Measurements from ENCODE around the gene IFT52. TPM values are rescaled to one million over a fixed set of nuclear protein-coding genes. Genes with fewer than 3 reads are reported as not detected.
A peak's percentile ranks its signal among the peaks of the same experiment; 100 is the strongest.
"Not testable (repeated sequence)": the region's sequence is repeated elsewhere in the genome, so short reads cannot be mapped to it uniquely, and the experiment has no call there.

Gene IFT52
- total RNA-seq, 1 experiment from 2014 or later, result 46.4 TPM

- Histone ChIP-seq H3K27ac (no peak overlapping the region), H3K4me3 (no peak overlapping the region), H2AFZ (no peak overlapping the region), H3K9me3 (ENCODE audit: insufficient read depth, low read depth) (no peaks in the 10 kb centered on the region), H3F3A (ENCODE audit: insufficient read depth, low read depth) (peaks cover 3% of the 10 kb centered on the region; the same call in 1 of the 2 replicates), H3K9me2 (ENCODE audit: insufficient read depth) (no peaks in the 10 kb centered on the region), H3K36me3 (ENCODE audit: low read depth) (no peaks in the 10 kb centered on the region), H3K79me2 (ENCODE audit: low read depth) (no peaks in the 10 kb centered on the region), H3K4me2 (0 out of 2 replicates have a peak overlapping the region, but pooled peaks have one; percentile 5), H4K20me1 (ENCODE audit: insufficient read depth) (no peaks in the 10 kb centered on the region), H3K4me1 (replicated peaks; ENCODE audit: insufficient read depth) (peaks cover 27% of the 10 kb centered on the region), H3K27me3 (ENCODE audit: insufficient read depth, low read depth) (no peaks in the 10 kb centered on the region)
- no peak for TF ChIP-seq EZH2 (IDR thresholded peaks at IDR 0.05; ENCODE audit: low read depth)
- TF ChIP-seq CTCF (conservative IDR thresholded peaks at IDR 0.05), result no peak
- POLR2A ChIA-PET (ENCODE audit: unreplicated experiment), result no interaction called here
- DNase-seq, result peak; percentile 34 to 76
- CTCF ChIA-PET, result no interaction called here
- BruUV-seq (replicated peaks), result no TSS peak
- intact Hi-C loops (cut with micrococcal nuclease; ENCODE audit: unreplicated experiment), result no loop called here
Observed at GRCh38 chr20:43584448-43585136, 6.1 kb upstream of the IFT52 start.

DNA sequence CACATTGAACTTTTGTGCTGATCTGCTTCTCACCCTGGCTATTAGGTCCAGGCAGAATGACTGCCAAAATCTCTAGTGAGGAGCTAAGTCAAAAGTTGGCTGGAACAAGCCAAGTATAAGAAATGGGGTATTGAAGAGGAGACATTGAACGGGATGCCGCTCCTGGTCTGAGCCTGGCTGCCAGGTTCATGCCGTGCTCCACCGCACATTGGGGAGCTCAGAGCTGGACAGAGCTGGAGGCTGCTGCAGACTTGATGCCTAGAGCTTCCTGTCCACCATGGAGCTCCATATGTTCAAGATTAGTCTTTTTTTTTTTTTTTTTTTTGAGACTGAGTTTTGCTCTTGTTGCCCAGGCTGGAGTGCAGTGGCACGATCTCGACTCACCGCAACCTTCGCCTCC lies 4.1 kb upstream of the IFT52 start:
- DNase-seq, result no peak
- H3K9me3 ChIP-seq (ENCODE audit: insufficient read depth, low read depth), result no peaks in the 10 kb centered on the region
- H3K9me2 ChIP-seq (ENCODE audit: insufficient read depth), result no peaks in the 10 kb centered on the region
- no peaks in the 10 kb centered on the region for H3K36me3 ChIP-seq (ENCODE audit: low read depth)
- peaks cover 3% of the 10 kb centered on the region; the same call in 1 of the 2 replicates for H3F3A ChIP-seq (ENCODE audit: insufficient read depth, low read depth)
- H3K79me2 ChIP-seq (ENCODE audit: low read depth), result peaks cover 6% of the 10 kb centered on the region
- H3K27me3 ChIP-seq (ENCODE audit: insufficient read depth, low read depth), result no peaks in the 10 kb centered on the region
- CTCF ChIA-PET, result no interaction called here
- no peak overlapping the region for H3K4me2 ChIP-seq
- peaks cover 29% of the 10 kb centered on the region for H3K4me1 ChIP-seq (replicated peaks; ENCODE audit: insufficient read depth)
- H3K27ac ChIP-seq, result no peak overlapping the region
- POLR2A ChIA-PET (ENCODE audit: unreplicated experiment), result no interaction called here
- no peaks in the 10 kb centered on the region for H4K20me1 ChIP-seq (ENCODE audit: insufficient read depth)
- H2AFZ ChIP-seq, result no peak overlapping the region
- H3K4me3 ChIP-seq, result no peak overlapping the region
- TF ChIP-seq CTCF (conservative IDR thresholded peaks at IDR 0.05) (no peak), EZH2 (IDR thresholded peaks at IDR 0.05; ENCODE audit: low read depth) (no peak)
- no TSS peak for BruUV-seq (replicated peaks)
- intact Hi-C loops (cut with micrococcal nuclease; ENCODE audit: unreplicated experiment), result no loop called here

GRCh38 chr20:43588526-43588925 lies 2.2 kb upstream of the IFT52 start:
- H4K20me1 ChIP-seq (ENCODE audit: insufficient read depth); H3K4me2 ChIP-seq; H3K27ac ChIP-seq; H3F3A ChIP-seq (ENCODE audit: insufficient read depth, low read depth); BruUV-seq (replicated peaks); H3K9me3 ChIP-seq (ENCODE audit: insufficient read depth, low read depth); intact Hi-C loops (cut with micrococcal nuclease; ENCODE audit: unreplicated experiment); CTCF ChIA-PET; H3K27me3 ChIP-seq (ENCODE audit: insufficient read depth, low read depth); DNase-seq; H3K9me2 ChIP-seq (ENCODE audit: insufficient read depth); H3K4me3 ChIP-seq; H3K36me3 ChIP-seq (ENCODE audit: low read depth); H2AFZ ChIP-seq: not testable (repeated sequence)
- H3K4me1 ChIP-seq (replicated peaks; ENCODE audit: insufficient read depth), result peaks cover 36% of the 10 kb centered on the region
- POLR2A ChIA-PET (ENCODE audit: unreplicated experiment), result interaction anchor here (0.7 kb wide), 1 partner anchor 81 kb away, joined by 5 read pairs; the partner anchor contains the start of gene L3MBTL1
- H3K79me2 ChIP-seq (ENCODE audit: low read depth), result peaks cover 25% of the 10 kb centered on the region

Data from PC-9 (cell line).